ENCODE results near the gene ELMOD3.
"Not testable (repeated sequence)": the region's sequence is repeated elsewhere in the genome, so short reads cannot be mapped to it uniquely, and the experiment has no call there.

Gene ELMOD3

GRCh38 chr2:85354286-85355072, at the start of gene ELMOD3, which contains the start of gene RETSAT:
Gene ELMOD3, plus strand, starts transcription at chr2:85354769. Its CDS starts 2,430 bp downstream, at chr2:85357199.
Gene RETSAT, minus strand, starts transcription at chr2:85354528. Its CDS starts 21 bp downstream, at chr2:85354507.
- peak; percentile 98 to 99 for DNase-seq

GRCh38 chr2:85307527-85307897, 47.1 kb upstream of the ELMOD3 start:
- no peak for DNase-seq

GRCh38 chr2:85308201-85308600, 46.4 kb upstream of the ELMOD3 start:
- no peak for DNase-seq

GRCh38 chr2:85308896-85309555, 45.5 kb upstream of the ELMOD3 start:
- DNase-seq, result no peak

GRCh38 chr2:85309699-85310321, 44.8 kb upstream of the ELMOD3 start:
- DNase-seq, result peak in 1 of 2 donors; percentile 33

- no peak for DNase-seq
Observed at GRCh38 chr2:85310330-85310729, 44.2 kb upstream of the ELMOD3 start.

GRCh38 chr2:85312404-85312803, 42.2 kb upstream of the ELMOD3 start:
- no peak for DNase-seq

- DNase-seq, result no peak
Observed at GRCh38 chr2:85314884-85315242, 39.7 kb upstream of the ELMOD3 start.

GRCh38 chr2:85315921-85316320, 38.6 kb upstream of the ELMOD3 start:
- DNase-seq, result not testable (repeated sequence)

GRCh38 chr2:85318222-85319074, 36.1 kb upstream of the ELMOD3 start:
- no peak for DNase-seq

GRCh38 chr2:85319796-85320195, 34.8 kb upstream of the ELMOD3 start:
- DNase-seq, result no peak

GRCh38 chr2:85323351-85323987, 31.1 kb upstream of the ELMOD3 start:
- DNase-seq, result no peak

- not testable (repeated sequence) for DNase-seq
Observed at GRCh38 chr2:85323988-85324367, 30.6 kb upstream of the ELMOD3 start.

- DNase-seq, result no peak
Observed at GRCh38 chr2:85324639-85325465, 29.7 kb upstream of the ELMOD3 start.

- DNase-seq, result no peak
Observed at GRCh38 chr2:85325466-85325811, 29.1 kb upstream of the ELMOD3 start.

GRCh38 chr2:85326406-85327159, 28.0 kb upstream of the ELMOD3 start:
- peak; percentile 41 to 61 for DNase-seq

GRCh38 chr2:85327160-85327821, 27.3 kb upstream of the ELMOD3 start:
- peak; percentile 32 to 58 for DNase-seq

GRCh38 chr2:85327822-85328617, 26.5 kb upstream of the ELMOD3 start, which contains the start of gene TGOLN2:
Gene TGOLN2, minus strand, starts transcription at chr2:85327989. Its CDS starts 27 bp downstream, at chr2:85327962.
- peak; percentile 92 to 94 for DNase-seq

GRCh38 chr2:85329181-85329651, 25.4 kb upstream of the ELMOD3 start:
- no peak for DNase-seq

All from CD4-positive, alpha-beta T cell treated with Interferon alpha-2 for 1 hour (primary cell).